ENCODE measurements around the gene TMEFF1. TPM values are rescaled to one million over a fixed set of nuclear protein-coding genes. Genes with fewer than 3 reads are reported as not detected.

The TMEFF1 gene
- total and polyA plus RNA-seq, 10 of the 15 experiments (the other 5 are each of a cell fraction or from before 2014, with no cell fraction given) = 0.03 to 0.55 (median 0.11) TPM; not detected in 3

GRCh38 chr9:100515578-100516494 lies 42.9 kb downstream of the TMEFF1 start (continued):
- no peak for TF ChIP-seq PRDM15 (CRISPR knock-in tag; IDR thresholded peaks at IDR 0.05)
- no peak for TF ChIP-seq IRF4 (IDR thresholded peaks at IDR 0.05; ENCODE audit: low read depth, low read length)
- TF ChIP-seq MXI1 (IDR thresholded peaks at IDR 0.05; ENCODE audit: low read depth, low read length) = no peak
- no peak for TF ChIP-seq FOXM1 (IDR thresholded peaks at IDR 0.05; ENCODE audit: low read depth, low read length)
- TF ChIP-seq BHLHE40 (IDR thresholded peaks at IDR 0.05; ENCODE audit: borderline replicate concordance in 1 of 2, low read depth in 2 of 2, low read length in 1 of 2) = no peak
- no peak for TF ChIP-seq EZH2 (IDR thresholded peaks at IDR 0.05; ENCODE audit: borderline replicate concordance, control insufficient read depth, low read depth, low read length)
- TF ChIP-seq SIN3A (IDR thresholded peaks at IDR 0.05; ENCODE audit: low read depth, low read length) = no peak
- no peak for TF ChIP-seq ZNF274 (IDR thresholded peaks at IDR 0.05; ENCODE audit: insufficient read depth, insufficient read length)
- TF ChIP-seq, protein P1, sequence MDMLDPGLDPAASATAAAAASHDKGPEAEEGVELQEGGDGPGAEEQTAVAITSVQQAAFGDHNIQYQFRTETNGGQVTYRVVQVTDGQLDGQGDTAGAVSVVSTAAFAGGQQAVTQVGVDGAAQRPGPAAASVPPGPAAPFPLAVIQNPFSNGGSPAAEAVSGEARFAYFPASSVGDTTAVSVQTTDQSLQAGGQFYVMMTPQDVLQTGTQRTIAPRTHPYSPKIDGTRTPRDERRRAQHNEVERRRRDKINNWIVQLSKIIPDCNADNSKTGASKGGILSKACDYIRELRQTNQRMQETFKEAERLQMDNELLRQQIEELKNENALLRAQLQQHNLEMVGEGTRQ (IDR thresholded peaks at IDR 0.05; ENCODE audit: borderline replicate concordance, low read depth, low read length) = no peak

Data from GM12878 (cell line).